HG03095 (cell line): Measurements from ENCODE around the gene ADAMTS9.

Experiments
- ATAC-seq: cut with Tn5 transposase; IDR thresholded peaks from one replicate; pipeline ENCODE4 v1.9.1; 2021; ENCODE audit warnings: moderate library complexity; ENCODE audit not compliant: unreplicated experiment

ADAMTS9 gene

GRCh38 chr3:64655160-64655559 lies 32.6 kb downstream of the ADAMTS9 start:
- ATAC-seq = no peak

GRCh38 chr3:64654013-64654412 lies 33.8 kb downstream of the ADAMTS9 start:
- ATAC-seq = no peak

- no peak for ATAC-seq
Measured at GRCh38 chr3:64653101-64653500, 34.7 kb downstream of the ADAMTS9 start.

- no peak for ATAC-seq
Measured at GRCh38 chr3:64651741-64652241, 36.0 kb downstream of the ADAMTS9 start.

GRCh38 chr3:64651303-64651702 lies 36.5 kb downstream of the ADAMTS9 start:
- no peak for ATAC-seq

- ATAC-seq = no peak
Measured at GRCh38 chr3:64650715-64651114, 37.1 kb downstream of the ADAMTS9 start.

GRCh38 chr3:64650096-64650622 lies 37.6 kb downstream of the ADAMTS9 start:
- no peak for ATAC-seq

GRCh38 chr3:64648927-64649906 lies 38.6 kb downstream of the ADAMTS9 start:
- ATAC-seq = no peak

GRCh38 chr3:64647825-64648224 lies 40.0 kb downstream of the ADAMTS9 start:
- ATAC-seq = no peak

GRCh38 chr3:64645243-64645642 lies 42.6 kb downstream of the ADAMTS9 start:
- no peak for ATAC-seq

- ATAC-seq = no peak
Measured at GRCh38 chr3:64644483-64644882, 43.3 kb downstream of the ADAMTS9 start.

GRCh38 chr3:64642327-64643151 lies 45.3 kb downstream of the ADAMTS9 start:
- ATAC-seq = no peak

GRCh38 chr3:64638981-64639481 lies 48.8 kb downstream of the ADAMTS9 start:
- no peak for ATAC-seq

- no peak for ATAC-seq
Measured at GRCh38 chr3:64638511-64638910, 49.3 kb downstream of the ADAMTS9 start.

GRCh38 chr3:64634417-64634816 lies 53.4 kb downstream of the ADAMTS9 start:
- ATAC-seq = no peak

- ATAC-seq = no peak
Measured at GRCh38 chr3:64631951-64632350, 55.8 kb downstream of the ADAMTS9 start.

GRCh38 chr3:64627471-64628321 lies 60.1 kb downstream of the ADAMTS9 start:
- no peak for ATAC-seq

GRCh38 chr3:64627042-64627441 lies 60.8 kb downstream of the ADAMTS9 start:
- ATAC-seq = no peak

GRCh38 chr3:64625381-64625780 lies 62.4 kb downstream of the ADAMTS9 start:
- no peak for ATAC-seq

- ATAC-seq = no peak
Measured at GRCh38 chr3:64623125-64623524, 64.7 kb downstream of the ADAMTS9 start.
